ENCODE results near the gene TMBIM1. TPM values are rescaled to one million over a fixed set of nuclear protein-coding genes. Genes with fewer than 3 reads are reported as not detected.

TMBIM1 gene
- total and polyA plus RNA-seq, 2 donors (not counting 3 experiments of a cell fraction or from before 2014, with no cell fraction given), result 141 to 229 TPM

DNA sequence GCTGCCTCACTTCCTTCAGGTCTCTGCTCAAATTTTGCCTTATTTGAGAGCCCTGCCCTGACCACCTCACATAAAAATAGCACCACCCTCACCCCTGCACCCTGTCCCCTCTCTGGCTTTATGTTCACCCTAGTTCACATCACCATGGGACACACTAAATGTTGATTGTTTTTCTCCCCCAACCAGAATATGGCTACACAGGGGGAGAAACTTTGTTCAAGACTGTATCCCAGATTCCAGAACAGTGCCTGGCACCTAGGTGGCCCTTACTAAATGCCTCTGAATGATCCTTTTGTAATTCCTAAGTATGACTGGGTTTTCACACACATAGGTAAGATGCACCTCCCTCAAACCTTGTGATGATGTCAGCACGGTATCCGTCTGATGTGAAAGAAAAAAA is 36.0 kb upstream of the TMBIM1 start:
- H3K9me3 ChIP-seq (replicated peaks; ENCODE audit: control insufficient read depth, insufficient read depth, low read length), result no peaks in the 10 kb centered on the region
- dilution Hi-C loops (cut with MboI; ENCODE audit: extremely low pct_ligation_motif_present, low sequenced_read_pairs) (no loop called here), intact Hi-C loops (cut with micrococcal nuclease) (no loop called here)
- ChIA-PET CTCF (no interaction called here), POLR2A (no interaction called here)
- no peak overlapping the region for H3K27ac ChIP-seq (ENCODE audit: insufficient read depth, low read depth, low read length)
- peaks cover 11% of the 10 kb centered on the region for H3K4me1 ChIP-seq (ENCODE audit: control insufficient read depth, extremely low read depth, insufficient read depth, low read length)
- H4K20me1 ChIP-seq (replicated peaks; ENCODE audit: control insufficient read depth, extremely low read depth, insufficient read depth, low read length), result no peaks in the 10 kb centered on the region
- no peaks in the 10 kb centered on the region for H3K27me3 ChIP-seq (ENCODE audit: control insufficient read depth in 2 of 2, insufficient read depth in 2 of 2, low read length in 2 of 2)
- H3K79me2 ChIP-seq (ENCODE audit: control insufficient read depth, insufficient read depth, low read length), result no peaks in the 10 kb centered on the region
- no peaks in the 10 kb centered on the region for H3K9me1 ChIP-seq (replicated peaks; ENCODE audit: control insufficient read depth, extremely low read depth, insufficient read depth, low read length)
- FAIRE-seq (no peak), DNase-seq (ENCODE audit: low read depth, low spot score) (no peak)
- H3K4me2 ChIP-seq (ENCODE audit: insufficient read depth, low read length), result no peak overlapping the region
- no peak overlapping the region for H2AFZ ChIP-seq (ENCODE audit: low read depth, low read length)
- no peak overlapping the region for H3K9ac ChIP-seq (replicated peaks; ENCODE audit: extremely low read depth, insufficient read depth, low read length)
- H3K36me3 ChIP-seq (ENCODE audit: control insufficient read depth in 2 of 2, extremely low read depth in 1 of 2, insufficient read depth in 2 of 2, low read length in 2 of 2), result no peaks in the 10 kb centered on the region
- no peak overlapping the region for H3K4me3 ChIP-seq (replicated peaks in 1 of 3; ENCODE audit: insufficient read depth in 1 of 3, low read depth in 1 of 3, low read length in 3 of 3)
- TF ChIP-seq FOS (IDR thresholded peaks at IDR 0.05; ENCODE audit: borderline replicate concordance, insufficient read depth, low read length) (no peak), EZH2 (IDR thresholded peaks at IDR 0.05; ENCODE audit: borderline replicate concordance, low read depth, low read length, severe bottlenecking) (no peak), JUN (IDR thresholded peaks at IDR 0.05; ENCODE audit: borderline replicate concordance, insufficient read depth, insufficient read length, low read depth) (no peak), POLR2A (IDR thresholded peaks at IDR 0.05; ENCODE audit: low read depth, low read length) (no peak), POLR2AphosphoS5 (IDR thresholded peaks at IDR 0.05; ENCODE audit: insufficient read depth, low read depth, low read length) (no peak), GATA2 (IDR thresholded peaks at IDR 0.05; ENCODE audit: insufficient read depth, insufficient read length, low read depth, low read length) (no peak), MYC (IDR thresholded peaks at IDR 0.05; ENCODE audit: low read depth, low read length) (no peak)
- TF ChIP-seq, protein P1, sequence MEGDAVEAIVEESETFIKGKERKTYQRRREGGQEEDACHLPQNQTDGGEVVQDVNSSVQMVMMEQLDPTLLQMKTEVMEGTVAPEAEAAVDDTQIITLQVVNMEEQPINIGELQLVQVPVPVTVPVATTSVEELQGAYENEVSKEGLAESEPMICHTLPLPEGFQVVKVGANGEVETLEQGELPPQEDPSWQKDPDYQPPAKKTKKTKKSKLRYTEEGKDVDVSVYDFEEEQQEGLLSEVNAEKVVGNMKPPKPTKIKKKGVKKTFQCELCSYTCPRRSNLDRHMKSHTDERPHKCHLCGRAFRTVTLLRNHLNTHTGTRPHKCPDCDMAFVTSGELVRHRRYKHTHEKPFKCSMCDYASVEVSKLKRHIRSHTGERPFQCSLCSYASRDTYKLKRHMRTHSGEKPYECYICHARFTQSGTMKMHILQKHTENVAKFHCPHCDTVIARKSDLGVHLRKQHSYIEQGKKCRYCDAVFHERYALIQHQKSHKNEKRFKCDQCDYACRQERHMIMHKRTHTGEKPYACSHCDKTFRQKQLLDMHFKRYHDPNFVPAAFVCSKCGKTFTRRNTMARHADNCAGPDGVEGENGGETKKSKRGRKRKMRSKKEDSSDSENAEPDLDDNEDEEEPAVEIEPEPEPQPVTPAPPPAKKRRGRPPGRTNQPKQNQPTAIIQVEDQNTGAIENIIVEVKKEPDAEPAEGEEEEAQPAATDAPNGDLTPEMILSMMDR (IDR thresholded peaks at IDR 0.05; ENCODE audit: extremely low read depth in 1 of 2, insufficient read depth in 1 of 2, low read depth in 1 of 2, low read length in 2 of 2), result no peak
- TF ChIP-seq, protein P2, sequence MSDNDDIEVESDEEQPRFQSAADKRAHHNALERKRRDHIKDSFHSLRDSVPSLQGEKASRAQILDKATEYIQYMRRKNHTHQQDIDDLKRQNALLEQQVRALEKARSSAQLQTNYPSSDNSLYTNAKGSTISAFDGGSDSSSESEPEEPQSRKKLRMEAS (IDR thresholded peaks at IDR 0.05; ENCODE audit: insufficient read depth, insufficient read length), result no peak
- BruUV-seq (replicated peaks), result no TSS peak
